ENCODE results near the gene SLC25A2. TPM values are rescaled to one million over a fixed set of nuclear protein-coding genes. Genes with fewer than 3 reads are reported as not detected.
"Not testable (repeated sequence)": the region's sequence is repeated elsewhere in the genome, so short reads cannot be mapped to it uniquely, and the experiment has no call there.

The SLC25A2 gene
- total and polyA plus RNA-seq, 2 of the 8 experiments (the other 6 are each of a cell fraction or from before 2014, with no cell fraction given): not detected

GRCh38 chr5:141316963-141317362 is 13.1 kb upstream of the SLC25A2 start:
- H2AK5ac ChIP-seq (ENCODE audit: low read depth, low read length); H3K23ac ChIP-seq (ENCODE audit: insufficient read length); H4K8ac ChIP-seq (ENCODE audit: extremely low read depth, insufficient read depth, low read length); H3K27me3 ChIP-seq (replicated peaks in 1 of 4; ENCODE audit: control insufficient read depth in 3 of 4, extremely low read depth in 1 of 4, insufficient read depth in 3 of 4, low read length in 3 of 4); FAIRE-seq; H2AFZ ChIP-seq (ENCODE audit: low read length); H2BK12ac ChIP-seq (ENCODE audit: low read depth, low read length); H2BK20ac ChIP-seq (ENCODE audit: low read length); H3K4me3 ChIP-seq (ENCODE audit: extremely low read depth in 1 of 4, insufficient read depth in 2 of 4, low read depth in 3 of 4, low read length in 4 of 4); H3K56ac ChIP-seq (replicated peaks; ENCODE audit: insufficient read length, low read depth, low read length); H3K23me2 ChIP-seq (ENCODE audit: low read depth, low read length); H3K4me1 ChIP-seq (replicated peaks in 1 of 4; ENCODE audit: control insufficient read depth in 3 of 4, insufficient read depth in 4 of 4, low read length in 3 of 4); DNase-seq (ENCODE audit: low read depth in 1 of 2, low spot score in 2 of 2); H2BK15ac ChIP-seq (ENCODE audit: low read length); H3K4me2 ChIP-seq (ENCODE audit: insufficient read depth in 1 of 2, low read depth in 2 of 2, low read length in 2 of 2); H3K79me1 ChIP-seq (ENCODE audit: low read depth, low read length); H4K5ac ChIP-seq (ENCODE audit: insufficient read length, low read depth, low read length); H3K14ac ChIP-seq (ENCODE audit: insufficient read length); H3K4ac ChIP-seq (replicated peaks; ENCODE audit: insufficient read length, low read depth, low read length); H2BK5ac ChIP-seq (ENCODE audit: low read depth, low read length); H3K9ac ChIP-seq (replicated peaks in 1 of 4; ENCODE audit: extremely low read depth in 1 of 4, low read depth in 3 of 4, low read length in 3 of 4); H2BK120ac ChIP-seq (replicated peaks; ENCODE audit: low read depth, low read length); H3K27ac ChIP-seq (ENCODE audit: low read depth, low read length); H4K91ac ChIP-seq (replicated peaks; ENCODE audit: insufficient read length, low read length); H3K18ac ChIP-seq (ENCODE audit: extremely low read depth, low read length); H4K20me1 ChIP-seq (replicated peaks in 1 of 2; ENCODE audit: control insufficient read depth in 1 of 2, insufficient read depth in 2 of 2, low read length in 2 of 2): not testable (repeated sequence)
- 83% methylated on average over 4 of the region's 4 CpGs; no CpG with 5 or more reads in 1 of the 2 experiments for WGBS, 2 experiments (ENCODE audit: extremely low coverage in 1 of 2, insufficient coverage in 1 of 2, insufficient read length in 1 of 2, insufficient replicate concordance in 2 of 2, low coverage in 1 of 2, low lambda C conversion rate in 2 of 2, missing lambda C conversion rate in 1 of 2)
- H3K9me3 ChIP-seq (ENCODE audit: insufficient read depth in 2 of 2, low read depth in 1 of 2, low read length in 1 of 2): peaks cover 22 to 27% of the 10 kb centered on the region in 2 experiments
- POLR2A ChIA-PET (ENCODE audit: partially characterized antibody): interaction anchor here (0.7 to 2.5 kb wide), 4 partner anchors 11 to 172 kb away, joined by 3 to 7 read pairs (median 3); partner anchors contain the start of gene PCDHGC5
- CTCF ChIA-PET (ENCODE audit: partially characterized antibody): interaction anchor here (0.8 to 5.0 kb wide), 6 partner anchors 18 to 196 kb away, joined by 4 to 19 read pairs (median 4); partner anchors contain the start of gene PCDHB15
- H3K79me2 ChIP-seq (ENCODE audit: control insufficient read depth in 1 of 2, insufficient read depth in 2 of 2, low read length in 2 of 2): peaks cover 11 to 25% of the 10 kb centered on the region in 2 experiments
- H3K36me3 ChIP-seq (ENCODE audit: control insufficient read depth in 2 of 4, insufficient read depth in 4 of 4, low read length in 3 of 4): peaks cover 5 to 27% (median 19%) of the 10 kb centered on the region in 4 experiments; a peak in 6 of 8 replicates

Measured in H1 (cell line).